Sigmoid colon (tissue), 7 donors: ENCODE results near the gene TOMM70. TPM values are rescaled to one million over a fixed set of nuclear protein-coding genes. Genes with fewer than 3 reads are reported as not detected.
"Not testable (repeated sequence)": the region's sequence is repeated elsewhere in the genome, so short reads cannot be mapped to it uniquely, and the experiment has no call there.

ENCODE experiments used
- DNase-seq: peaks from one replicate; pipeline ENCODE4 v3.0.0-alpha.2; 2019
- H3K27ac ChIP-seq, 4 donors: fragments of 200-600 bp; sonication (generic); one replicate each; pipeline ENCODE4 v1.5.1; 2016 to 2019; ENCODE audit warnings: mild to moderate bottlenecking in 1 of 4
- H3K27me3 ChIP-seq, 3 donors: fragments of 200-600 bp; sonication (generic); one replicate each; pipeline ENCODE4 v1.5.1; 2019; ENCODE audit warnings: mild to moderate bottlenecking in 1 of 3
- H3K36me3 ChIP-seq, 4 donors: fragments of 200-600 bp; sonication (generic); one replicate each; pipeline ENCODE4 v1.5.1; 2016 to 2019
- H3K4me1 ChIP-seq, 4 donors: fragments of 200-600 bp; sonication (generic); one replicate each; pipeline ENCODE4 v1.5.1; 2017 to 2019
- H3K4me3 ChIP-seq, 4 donors: fragments of 200-600 bp; sonication (generic); one replicate each; pipeline ENCODE4 v1.5.1; 2017 to 2019; ENCODE audit warnings: mild to moderate bottlenecking in 2 of 4, moderate library complexity in 1 of 4
- H3K9me3 ChIP-seq, 4 donors: fragments of 200-600 bp in 3 of 4; sonication (generic) in 3 of 4; one replicate each; pipeline versions ENCODE4 v1.5.1 to v1.6.1; 2013 to 2019
- EP300 ChIP-seq, 4 donors: sonication (generic); formaldehyde crosslinking; IDR thresholded peaks; one replicate each; pipeline ENCODE4 v1.6.1; 2017; ENCODE audit warnings: antibody characterized with exemption in 4 of 4
- POLR2A ChIP-seq, 2 donors: fragments of 450-650 bp; IDR thresholded peaks; one replicate each; pipeline ENCODE4 v1.6.1; 2016; ENCODE audit warnings: antibody characterized with exemption in 2 of 2, mild to moderate bottlenecking in 2 of 2, moderate library complexity in 2 of 2
- POLR2AphosphoS5 ChIP-seq, 4 donors: sonication (generic); formaldehyde crosslinking; IDR thresholded peaks; one replicate each; pipeline ENCODE4 v1.6.1; 2017; ENCODE audit warnings: antibody characterized with exemption in 4 of 4
- WGBS, 2 donors: extraction: QIAGEN DNeasy Blood & Tissue Kit; methylation state at CpG; one replicate each; pipeline ENCODE4 v1.1.7; 2013; 5-methylcytosine and 5-hydroxymethylcytosine counted together
- intact Hi-C: fragments of 100-400 bp; cut with DNase I; formaldehyde crosslinking; loops from one replicate; pipeline ENCODE4 v1.15.1; 2023
- polyA plus RNA-seq, 3 donors: library from polyadenylated mRNA; stranded (reverse); fragments of 200-250 nt; gene quantifications; one replicate each; pipeline ENCODE4 v1.2.3, GENCODE V29; 2013
- total RNA-seq, 4 donors: library from RNA; depleted of rRNA; stranded (reverse); fragments of >200 nt; gene quantifications; one replicate each; pipeline ENCODE4 v1.1.0, GENCODE V29; 2016
- TF ChIP-seq, protein P1 (sequence below), 4 experiments: fragments of 450-650 bp in 3 of 4; fragments of 200-600 bp in 1 of 4; IDR thresholded peaks; one replicate each; pipeline ENCODE4 v1.5.1; 2016 to 2019; ENCODE audit warnings: antibody characterized with exemption in 4 of 4, mild to moderate bottlenecking in 3 of 4, moderate library complexity in 2 of 4
- donor health status: healthy with polysubstance abuse.
- donor health status: Bipolar disorder and iron deficiency.
- donor health status: healthy.

TOMM70 gene
- total and polyA plus RNA-seq, 7 donors: 17.4 to 54.9 (median 49.6) TPM

DNA sequence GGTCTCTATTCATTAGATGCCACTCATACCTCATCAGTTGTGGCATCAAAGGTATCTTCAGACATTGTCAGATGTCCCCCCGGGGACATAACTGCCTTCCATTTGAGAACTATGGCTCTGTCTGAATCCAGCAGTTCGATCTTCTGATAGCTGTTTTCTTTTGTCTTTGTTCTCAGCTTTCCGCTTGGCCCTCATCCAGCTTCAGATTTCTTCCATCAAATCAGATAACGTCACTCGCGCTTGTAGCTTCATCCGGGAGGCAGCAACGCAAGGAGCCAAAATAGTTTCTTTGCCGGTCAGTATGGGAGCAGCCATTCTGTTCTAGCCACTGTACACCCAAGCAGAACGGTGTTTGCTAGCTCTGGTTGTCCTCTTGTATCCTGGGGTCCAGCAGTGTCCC, 62.0 kb downstream of the TOMM70 start:
- Histone ChIP-seq H3K4me1 (peaks cover 0 to 16% (median 7%) of the 10 kb centered on the region in 4 donors), H3K27ac (no peak overlapping the region), H3K27me3 (no peaks in the 10 kb centered on the region), H3K4me3 (no peak overlapping the region), H3K9me3 (no peaks in the 10 kb centered on the region), H3K36me3 (peaks cover 0 to 48% (median 13%) of the 10 kb centered on the region in 4 donors)
- TF ChIP-seq POLR2AphosphoS5 (IDR thresholded peaks at IDR 0.05) (no peak), EP300 (IDR thresholded peaks at IDR 0.05) (no peak), POLR2A (IDR thresholded peaks at IDR 0.05) (no peak)
- TF ChIP-seq, protein P1, sequence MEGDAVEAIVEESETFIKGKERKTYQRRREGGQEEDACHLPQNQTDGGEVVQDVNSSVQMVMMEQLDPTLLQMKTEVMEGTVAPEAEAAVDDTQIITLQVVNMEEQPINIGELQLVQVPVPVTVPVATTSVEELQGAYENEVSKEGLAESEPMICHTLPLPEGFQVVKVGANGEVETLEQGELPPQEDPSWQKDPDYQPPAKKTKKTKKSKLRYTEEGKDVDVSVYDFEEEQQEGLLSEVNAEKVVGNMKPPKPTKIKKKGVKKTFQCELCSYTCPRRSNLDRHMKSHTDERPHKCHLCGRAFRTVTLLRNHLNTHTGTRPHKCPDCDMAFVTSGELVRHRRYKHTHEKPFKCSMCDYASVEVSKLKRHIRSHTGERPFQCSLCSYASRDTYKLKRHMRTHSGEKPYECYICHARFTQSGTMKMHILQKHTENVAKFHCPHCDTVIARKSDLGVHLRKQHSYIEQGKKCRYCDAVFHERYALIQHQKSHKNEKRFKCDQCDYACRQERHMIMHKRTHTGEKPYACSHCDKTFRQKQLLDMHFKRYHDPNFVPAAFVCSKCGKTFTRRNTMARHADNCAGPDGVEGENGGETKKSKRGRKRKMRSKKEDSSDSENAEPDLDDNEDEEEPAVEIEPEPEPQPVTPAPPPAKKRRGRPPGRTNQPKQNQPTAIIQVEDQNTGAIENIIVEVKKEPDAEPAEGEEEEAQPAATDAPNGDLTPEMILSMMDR (IDR thresholded peaks at IDR 0.05): no peak
- intact Hi-C loops: loop anchor here (10.0 kb wide), 1 partner anchor 504 kb away; no protein-coding TSS in a partner anchor
- no peak for DNase-seq
- 95 to 96% methylated on average over 10 of the region's 10 CpGs for WGBS, 2 donors

DNA sequence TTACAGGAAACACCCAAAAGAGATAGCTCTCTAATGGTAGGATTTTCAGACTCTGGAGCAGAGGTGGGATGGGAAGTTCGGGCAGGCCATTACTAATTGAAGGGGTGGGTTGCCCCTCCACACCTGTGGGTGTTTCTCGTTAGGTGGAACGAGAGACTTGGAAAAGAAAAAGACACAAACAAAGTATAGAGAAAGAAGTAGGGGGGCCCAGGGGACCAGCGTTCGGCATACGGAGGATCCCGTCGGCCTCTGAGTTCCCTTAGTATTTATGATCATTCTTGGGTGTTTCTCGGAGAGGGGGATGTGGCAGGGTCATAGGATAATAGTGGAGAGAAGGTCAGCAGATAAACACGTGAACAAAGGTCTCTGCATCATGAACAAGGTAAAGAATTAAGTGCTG, 64.7 kb downstream of the TOMM70 start:
- Histone ChIP-seq H3K36me3 (peaks cover 0 to 24% (median 6%) of the 10 kb centered on the region in 4 donors), H3K4me1 (peaks cover 0 to 17% (median 8%) of the 10 kb centered on the region in 4 donors), H3K27ac (peak overlapping the region in 3 of 4 donors; percentile 30 to 86 (median 83))
- intact Hi-C loops: loop anchor here (10.0 kb wide), 1 partner anchor 501 kb away; no protein-coding TSS in a partner anchor
- H3K4me3 ChIP-seq, H3K27me3 ChIP-seq, DNase-seq, H3K9me3 ChIP-seq: not testable (repeated sequence)
- 93 to 95% methylated on average over 10 of the region's 10 CpGs for WGBS, 2 donors

DNA sequence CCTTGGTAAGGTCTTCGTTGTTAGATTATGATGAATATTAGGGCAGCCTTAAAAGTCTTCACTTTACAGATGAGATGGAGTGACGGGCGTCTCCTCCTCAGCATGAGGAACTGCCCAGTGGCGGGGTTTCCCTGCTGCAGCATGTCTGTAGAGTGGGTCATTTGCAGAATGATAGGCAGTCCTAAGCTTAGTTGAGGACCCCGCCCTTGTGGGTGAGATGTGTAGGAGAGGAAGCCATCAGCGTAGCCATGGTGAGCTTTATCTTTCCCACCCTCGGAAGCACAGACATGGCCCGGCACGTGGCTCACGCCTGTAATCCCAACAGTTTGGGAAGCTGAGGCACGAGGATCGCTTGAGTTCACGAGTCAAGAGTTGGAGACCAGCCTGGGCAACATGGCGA, 65.5 kb downstream of the TOMM70 start:
- no peaks in the 10 kb centered on the region for H3K9me3 ChIP-seq
- no peak for DNase-seq
- H3K36me3 ChIP-seq: peaks cover 0 to 16% (median 3%) of the 10 kb centered on the region in 4 donors
- peak overlapping the region; percentile 77 to 86 (median 84) for H3K27ac ChIP-seq
- 59 to 71% methylated on average over 14 of the region's 14 CpGs for WGBS, 2 donors
- no peak for TF ChIP-seq POLR2A (IDR thresholded peaks at IDR 0.05)
- no peak for TF ChIP-seq EP300 (IDR thresholded peaks at IDR 0.05)
- TF ChIP-seq, protein P1 (IDR thresholded peaks at IDR 0.05): no peak
- no peak for TF ChIP-seq POLR2AphosphoS5 (IDR thresholded peaks at IDR 0.05)
- peaks cover 0 to 17% (median 8%) of the 10 kb centered on the region in 4 donors for H3K4me1 ChIP-seq
- no peaks in the 10 kb centered on the region for H3K27me3 ChIP-seq
- intact Hi-C loops: loop anchor here (10.0 kb wide), 1 partner anchor 501 kb away; no protein-coding TSS in a partner anchor
- peak overlapping the region; percentile 59 to 74 (median 68) for H3K4me3 ChIP-seq

DNA sequence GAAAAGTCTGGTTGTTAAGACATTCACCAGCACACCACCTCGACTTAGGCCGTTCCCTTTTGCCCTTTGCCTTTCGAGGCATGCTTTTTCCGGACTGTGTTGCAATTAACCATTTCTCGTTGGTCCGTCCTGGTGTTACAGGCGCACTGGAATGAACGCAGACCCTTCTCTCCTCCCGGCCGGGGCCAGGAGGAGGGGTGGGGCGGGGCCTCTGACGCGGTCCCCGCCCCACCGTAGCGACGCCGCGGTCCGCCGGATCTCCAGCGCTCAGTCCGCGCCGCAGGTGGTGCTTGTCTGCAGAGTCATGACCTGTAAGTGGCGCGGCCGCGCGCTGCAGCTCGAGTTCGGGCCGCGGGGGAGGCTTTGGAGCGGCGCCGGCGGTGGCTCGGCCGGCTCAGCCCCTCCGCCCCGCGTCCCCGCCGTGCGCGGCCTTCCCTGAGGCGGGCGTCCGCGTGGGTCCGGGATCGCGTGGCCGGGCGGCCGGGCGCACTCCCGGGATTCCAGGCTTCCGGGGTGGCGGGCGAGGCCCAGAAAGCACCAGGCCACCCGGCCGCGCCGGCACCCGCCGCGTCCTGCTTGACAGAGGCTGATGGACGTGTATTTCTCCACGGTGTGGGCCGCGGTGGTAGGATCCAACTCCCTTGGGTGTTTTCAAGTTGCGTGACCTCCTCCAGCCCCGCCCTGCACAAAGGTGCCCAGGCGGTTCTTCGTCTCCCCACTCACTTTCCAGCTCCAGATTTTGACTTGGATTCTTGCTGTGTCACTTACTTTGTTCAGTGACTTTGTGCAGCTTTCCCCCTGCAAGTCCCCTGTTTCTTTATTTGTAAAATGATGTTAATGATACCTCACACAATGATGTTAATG, 66.2 kb downstream of the TOMM70 start, which contains the start of gene NIT2:
Gene NIT2, plus strand, starts transcription at position 270 of the 864 bp plus-strand sequence. Its CDS starts 35 bp downstream, at position 305.
- peak; percentile 92 for DNase-seq
- intact Hi-C loops: loop anchor here (10.0 kb wide), 1 partner anchor 500 kb away; no protein-coding TSS in a partner anchor
- peaks cover 0 to 17% (median 8%) of the 10 kb centered on the region in 4 donors for H3K4me1 ChIP-seq
- H3K27ac ChIP-seq: peak within 1 kb of the TSS; percentile 77 to 86 (median 84)
- H3K9me3 ChIP-seq: no peaks in the 10 kb centered on the region
- H3K36me3 ChIP-seq: peaks cover 0 to 8% (median 2%) of the 10 kb centered on the region in 4 donors
- TF ChIP-seq EP300 (IDR thresholded peaks at IDR 0.05): no peak
- TF ChIP-seq, protein P1 (IDR thresholded peaks at IDR 0.05): no peak
- TF ChIP-seq POLR2AphosphoS5 (IDR thresholded peaks at IDR 0.05): peak in 3 of 4 donors; percentile 50 to 66 (median 54)
- TF ChIP-seq POLR2A (IDR thresholded peaks at IDR 0.05): no peak
- no peaks in the 10 kb centered on the region for H3K27me3 ChIP-seq
- H3K4me3 ChIP-seq: peak within 1 kb of the TSS; percentile 59 to 74 (median 68)
- 0% methylated on average over 77 of the region's 77 CpGs for WGBS, 2 donors

DNA sequence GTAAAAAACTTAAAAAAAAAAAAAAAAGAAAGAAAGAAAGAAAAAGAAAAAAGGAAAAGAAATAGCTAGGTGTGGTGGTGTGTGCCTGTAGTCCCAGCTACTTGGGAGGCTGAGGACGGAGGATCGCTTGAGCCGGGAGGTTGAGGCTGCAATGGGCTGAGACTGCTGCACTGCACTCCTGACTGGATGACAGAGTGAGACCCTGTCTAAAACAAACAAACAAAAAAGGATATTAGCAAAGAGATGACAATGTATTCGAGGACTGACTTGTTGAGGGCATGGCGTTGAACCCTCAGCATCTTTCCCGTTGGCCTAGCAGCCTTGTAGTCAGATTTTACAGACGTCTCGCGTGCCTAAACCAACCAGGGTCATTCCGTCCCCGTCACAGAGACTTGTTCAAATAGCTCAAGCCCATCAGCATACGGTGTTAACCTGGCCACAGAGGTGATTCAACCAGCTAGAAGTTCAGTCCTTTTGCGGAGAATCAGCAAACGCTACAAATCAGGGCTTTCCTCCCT, 66.9 kb downstream of the TOMM70 start:
- intact Hi-C loops: loop anchor here (10.0 kb wide), 1 partner anchor 499 kb away; no protein-coding TSS in a partner anchor
- DNase-seq: no peak
- Histone ChIP-seq H3K27me3 (no peaks in the 10 kb centered on the region), H3K27ac (peak overlapping the region; percentile 77 to 86 (median 84)), H3K36me3 (peaks cover 0 to 2% (median under 1%) of the 10 kb centered on the region in 4 donors), H3K4me1 (peaks cover 0 to 17% (median 8%) of the 10 kb centered on the region in 4 donors), H3K4me3 (peak overlapping the region; percentile 59 to 74 (median 68)), H3K9me3 (no peaks in the 10 kb centered on the region)
- WGBS, 2 donors: 30 to 40% methylated on average over 14 of the region's 14 CpGs
- TF ChIP-seq POLR2AphosphoS5 (IDR thresholded peaks at IDR 0.05) (no peak), POLR2A (IDR thresholded peaks at IDR 0.05) (no peak), EP300 (IDR thresholded peaks at IDR 0.05) (no peak)
- TF ChIP-seq, protein P1 (IDR thresholded peaks at IDR 0.05): no peak
